Pulmonary artery endothelial cell (primary cell): Measurements from ENCODE around the gene SCAND1. TPM values are rescaled to one million over a fixed set of nuclear protein-coding genes. Genes with fewer than 3 reads are reported as not detected.

ENCODE experiments used
- DNase-seq: peaks from one replicate; pipeline ENCODE4 v3.0.0-alpha.2; 2011; ENCODE audit warnings: low read depth, low spot score
- total RNA-seq: library from RNA; depleted of rRNA; stranded (reverse); fragments of >200 nt; gene quantifications from 2 replicates; pipeline ENCODE4 v1.2.3, GENCODE V29; 2014

The SCAND1 gene
- total RNA-seq, 1 donor from 2014 or later = 80.4 TPM

DNA sequence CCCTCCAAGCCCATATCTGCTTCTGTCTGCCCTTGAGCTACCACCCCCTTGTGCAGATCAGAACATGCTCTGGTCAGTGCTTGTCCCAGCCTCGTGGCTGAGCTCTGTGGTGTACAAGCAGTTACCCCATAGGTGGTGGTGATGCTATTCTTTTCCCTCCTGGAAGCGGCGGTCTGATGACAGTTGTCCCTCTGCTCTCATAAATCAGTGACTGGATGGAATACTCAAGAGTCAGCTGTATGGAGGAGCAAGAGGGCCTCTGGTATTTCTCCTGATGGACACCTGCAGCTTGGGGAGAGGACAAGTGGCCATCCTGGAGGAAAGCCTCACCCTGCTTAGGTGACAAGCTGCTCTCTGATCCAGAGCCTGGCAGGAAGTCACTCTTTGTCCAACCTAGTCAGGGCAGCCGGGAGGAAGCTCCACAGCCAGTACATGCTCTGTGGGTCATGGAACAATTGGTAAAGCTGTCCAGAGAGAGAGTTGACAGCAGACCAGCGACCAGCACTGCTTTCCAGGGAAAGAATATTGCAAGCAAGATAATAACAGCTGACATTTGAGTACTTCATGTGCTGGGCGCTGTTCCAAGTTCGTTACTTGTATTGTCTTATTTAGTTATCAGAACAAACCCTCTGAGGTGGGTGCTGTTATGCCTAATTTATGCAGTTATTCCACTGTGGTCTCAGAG, 47.1 kb downstream of the SCAND1 start:
- no peak for DNase-seq

DNA sequence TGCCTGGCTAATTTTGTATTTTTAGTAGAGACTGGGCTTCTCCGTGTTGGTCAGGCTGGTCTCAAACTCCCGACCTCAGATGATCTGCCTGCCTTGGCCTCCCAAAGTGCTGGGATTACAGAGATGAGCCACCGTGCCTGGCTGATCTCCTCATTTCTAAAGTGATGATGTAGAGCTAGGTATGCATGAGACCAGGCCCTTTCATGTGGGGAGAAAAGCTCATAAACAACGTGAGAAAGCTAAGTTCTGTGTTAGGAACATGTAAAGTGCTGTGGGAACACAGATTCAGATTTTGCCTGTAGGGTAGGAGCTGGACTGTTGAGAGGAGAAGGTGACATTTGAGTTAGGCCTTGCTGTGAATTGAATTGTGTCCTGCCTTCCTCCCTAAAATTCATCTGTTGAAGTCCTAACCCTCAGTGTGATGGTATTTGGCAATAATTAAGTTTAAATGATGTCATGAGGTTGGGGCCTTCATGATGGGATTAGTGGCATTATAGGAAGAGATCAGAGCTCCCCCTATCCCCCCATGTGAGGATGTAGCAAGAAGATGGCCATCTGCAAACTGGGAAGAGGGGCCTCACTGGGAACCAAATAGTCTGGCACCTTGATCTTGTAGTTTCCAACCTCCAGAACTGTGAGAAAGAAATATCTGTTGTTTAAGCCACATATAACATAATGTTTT, 49.2 kb downstream of the SCAND1 start:
- no peak for DNase-seq

- no peak for DNase-seq
Measured at GRCh38 chr20:35903843-35904242, 50.5 kb downstream of the SCAND1 start.

Other genes starting within 250 kb of the SCAND1 start
- gene RBM39, start 212.2 kb downstream of the SCAND1 start, total RNA-seq = 247 and 325 TPM in 2 replicates
- 29.8 and 30.9 TPM in 2 replicates for gene PHF20, start 182.5 kb downstream of the SCAND1 start, total RNA-seq
- 2.8 and 3.8 TPM in 2 replicates for gene CNBD2, start 14.1 kb upstream of the SCAND1 start, total RNA-seq
- 10.7 and 11.9 TPM in 2 replicates for gene EPB41L1, start 200.2 kb upstream of the SCAND1 start, total RNA-seq